HG03457 (cell line): ENCODE data around the gene PSMA6.
"Not testable (repeated sequence)": the region's sequence is repeated elsewhere in the genome, so short reads cannot be mapped to it uniquely, and the experiment has no call there.

Experiments
- ATAC-seq: cut with Tn5 transposase; IDR thresholded peaks from one replicate; pipeline ENCODE4 v1.9.1; 2021; ENCODE audit warnings: moderate number of reproducible peaks; ENCODE audit not compliant: unreplicated experiment

The PSMA6 gene

DNA sequence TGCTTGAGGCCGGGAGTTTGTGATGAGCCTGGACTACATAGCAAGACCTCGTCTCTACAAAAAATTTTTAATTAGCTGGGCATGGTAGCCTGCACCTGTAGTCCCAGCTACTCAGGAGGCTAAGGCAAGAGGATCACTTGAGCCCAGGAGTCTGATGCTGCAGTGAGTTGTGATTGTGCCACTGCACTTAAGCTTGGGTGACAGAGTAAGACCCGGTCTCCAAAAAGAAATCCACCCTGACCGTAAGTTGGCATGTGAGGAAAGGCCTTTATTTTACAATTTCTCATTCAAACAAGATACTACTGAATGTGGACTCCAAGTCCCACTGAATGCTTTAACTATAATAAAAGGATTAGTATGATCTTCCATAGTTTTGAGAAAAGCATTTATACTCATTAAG, 27.3 kb downstream of the PSMA6 start:
- no peak for ATAC-seq

DNA sequence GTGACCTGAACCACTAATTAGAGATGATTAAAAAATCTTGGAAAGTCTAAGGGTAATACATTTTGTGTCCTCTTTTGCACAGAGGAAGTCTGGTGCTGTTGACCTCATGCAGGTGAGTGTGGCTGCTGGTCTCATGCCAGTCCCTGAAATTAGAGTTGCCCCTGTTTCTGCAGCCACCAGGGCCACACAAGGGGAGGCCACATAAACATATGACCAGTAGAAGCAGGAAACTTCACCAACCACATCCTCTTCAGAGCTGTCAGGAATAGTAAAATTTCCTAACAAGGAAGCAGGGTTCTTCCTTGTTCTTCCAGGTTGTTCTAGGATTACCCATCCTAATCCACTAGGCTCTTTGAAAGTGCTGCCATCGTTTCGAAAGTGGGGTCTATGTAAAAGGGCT, 28.3 kb downstream of the PSMA6 start:
- ATAC-seq = no peak

DNA sequence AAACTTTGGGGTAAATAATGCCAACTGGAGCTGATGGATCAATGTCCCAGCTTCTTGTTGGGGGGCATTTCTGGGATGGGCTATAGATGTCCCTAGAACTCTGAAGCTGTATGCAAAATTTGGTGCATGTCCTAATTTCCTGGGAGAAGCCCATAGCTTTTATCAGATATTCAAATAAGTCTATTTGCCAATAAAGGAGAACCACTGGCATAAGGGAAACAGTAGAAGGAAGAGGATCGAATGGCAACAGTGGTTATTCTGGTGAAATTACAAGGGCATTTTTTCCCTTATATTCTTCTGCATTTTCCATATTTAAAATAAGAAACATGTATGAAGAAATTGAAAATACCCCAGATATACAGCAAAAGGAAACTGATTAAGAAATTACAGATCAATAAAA, 34.2 kb downstream of the PSMA6 start:
- no peak for ATAC-seq

DNA sequence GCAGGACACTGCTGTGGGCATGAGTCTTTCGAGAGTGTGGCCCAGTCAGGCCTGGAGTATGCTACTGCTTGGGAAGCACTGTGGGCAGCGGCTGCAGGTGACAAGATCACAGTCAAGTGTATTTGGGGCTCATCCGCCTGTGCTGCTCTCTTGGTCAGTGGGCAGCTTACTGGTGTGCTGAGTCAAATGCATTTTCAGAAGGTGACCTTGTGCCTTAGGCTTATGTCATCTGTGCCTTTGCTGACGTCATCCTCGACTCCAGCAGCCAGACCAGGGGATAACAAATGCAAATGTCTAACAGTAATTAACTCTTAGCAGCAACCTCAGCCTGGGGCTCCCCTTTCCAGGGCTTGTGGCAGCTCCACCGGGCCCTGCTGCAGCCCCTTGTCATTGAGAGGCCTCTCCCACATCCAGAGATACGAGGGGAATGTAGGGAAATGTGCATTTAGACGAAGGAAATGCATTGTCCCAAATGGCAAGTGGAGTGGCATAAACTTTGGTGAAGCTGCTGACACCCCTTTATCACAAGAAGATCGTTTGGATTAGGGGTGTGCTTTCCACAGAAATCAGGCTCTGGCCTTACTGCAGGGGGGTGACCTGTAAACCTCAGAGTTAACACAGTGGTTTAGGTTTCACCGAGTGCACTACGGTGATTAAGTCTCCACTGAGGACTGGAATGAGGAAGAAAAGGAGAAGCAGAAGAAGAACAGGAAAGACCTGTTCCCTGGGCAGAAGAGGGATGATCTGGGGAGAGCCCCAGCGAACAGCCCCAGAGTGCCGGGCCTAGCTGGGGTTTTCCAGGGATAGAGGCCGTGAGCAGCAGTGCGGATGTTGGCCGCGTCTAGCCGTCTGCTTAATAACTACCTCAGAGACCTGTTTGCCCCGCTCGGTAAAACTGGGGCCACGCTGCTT, 39.7 kb downstream of the PSMA6 start:
- ATAC-seq = no peak

DNA sequence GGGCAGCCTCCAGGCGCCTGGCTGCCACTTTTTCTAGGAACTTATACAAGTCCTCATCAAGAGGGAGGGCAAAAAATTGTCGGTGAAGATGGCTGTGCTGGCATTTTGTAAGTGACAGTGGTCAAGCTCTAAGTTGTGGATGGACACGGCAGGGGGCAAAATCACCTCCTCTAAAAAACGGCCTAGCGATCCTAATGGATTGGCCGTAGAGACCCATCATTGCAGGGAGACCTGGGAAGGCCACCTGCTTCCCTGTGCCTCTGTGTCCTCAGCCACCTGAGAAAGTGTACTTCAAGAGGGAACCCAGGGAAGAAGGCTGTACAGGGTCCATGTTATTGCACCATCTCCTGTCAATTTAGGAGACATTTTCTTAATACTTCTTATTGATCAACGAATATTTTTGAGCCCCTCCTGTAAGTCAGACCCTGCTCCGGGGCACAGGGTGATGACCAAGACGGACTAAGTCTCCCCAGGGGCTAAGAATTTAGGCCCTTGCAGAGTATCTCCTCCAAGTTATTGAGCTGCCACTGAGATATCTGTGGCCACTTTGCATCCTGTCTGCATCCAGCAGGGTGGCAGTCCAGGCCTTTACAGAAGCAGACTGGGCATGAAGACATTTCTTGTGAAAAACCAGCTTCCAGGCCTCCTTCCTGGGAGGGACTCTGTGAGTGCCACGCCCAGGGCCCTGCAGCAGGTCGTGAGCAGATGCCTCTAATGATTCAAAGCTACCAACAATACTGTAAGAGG, 40.5 kb downstream of the PSMA6 start:
- ATAC-seq = no peak

DNA sequence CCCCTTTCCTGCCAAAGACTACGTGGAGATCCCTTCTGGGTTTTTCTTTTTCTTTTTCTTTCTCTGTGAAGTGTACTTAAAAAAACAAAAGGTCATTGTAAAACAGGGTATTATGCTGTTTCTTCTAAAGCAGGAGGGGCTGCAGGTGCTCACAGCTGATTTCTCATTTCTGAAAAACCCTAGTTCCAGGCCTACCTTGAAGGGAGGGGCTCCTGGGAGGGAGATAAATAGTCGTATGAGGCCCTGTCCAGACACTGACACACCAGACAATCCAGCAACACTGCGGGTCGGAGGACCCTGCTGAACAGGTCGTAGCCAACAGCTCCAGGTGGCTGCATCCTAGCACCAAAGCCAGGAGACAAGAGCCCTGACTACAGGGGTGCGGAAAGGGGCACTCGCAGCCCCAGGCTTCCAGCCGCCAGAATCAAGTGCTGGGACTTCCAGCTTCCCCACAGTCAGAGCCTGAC, 41.1 kb downstream of the PSMA6 start:
- no peak for ATAC-seq

DNA sequence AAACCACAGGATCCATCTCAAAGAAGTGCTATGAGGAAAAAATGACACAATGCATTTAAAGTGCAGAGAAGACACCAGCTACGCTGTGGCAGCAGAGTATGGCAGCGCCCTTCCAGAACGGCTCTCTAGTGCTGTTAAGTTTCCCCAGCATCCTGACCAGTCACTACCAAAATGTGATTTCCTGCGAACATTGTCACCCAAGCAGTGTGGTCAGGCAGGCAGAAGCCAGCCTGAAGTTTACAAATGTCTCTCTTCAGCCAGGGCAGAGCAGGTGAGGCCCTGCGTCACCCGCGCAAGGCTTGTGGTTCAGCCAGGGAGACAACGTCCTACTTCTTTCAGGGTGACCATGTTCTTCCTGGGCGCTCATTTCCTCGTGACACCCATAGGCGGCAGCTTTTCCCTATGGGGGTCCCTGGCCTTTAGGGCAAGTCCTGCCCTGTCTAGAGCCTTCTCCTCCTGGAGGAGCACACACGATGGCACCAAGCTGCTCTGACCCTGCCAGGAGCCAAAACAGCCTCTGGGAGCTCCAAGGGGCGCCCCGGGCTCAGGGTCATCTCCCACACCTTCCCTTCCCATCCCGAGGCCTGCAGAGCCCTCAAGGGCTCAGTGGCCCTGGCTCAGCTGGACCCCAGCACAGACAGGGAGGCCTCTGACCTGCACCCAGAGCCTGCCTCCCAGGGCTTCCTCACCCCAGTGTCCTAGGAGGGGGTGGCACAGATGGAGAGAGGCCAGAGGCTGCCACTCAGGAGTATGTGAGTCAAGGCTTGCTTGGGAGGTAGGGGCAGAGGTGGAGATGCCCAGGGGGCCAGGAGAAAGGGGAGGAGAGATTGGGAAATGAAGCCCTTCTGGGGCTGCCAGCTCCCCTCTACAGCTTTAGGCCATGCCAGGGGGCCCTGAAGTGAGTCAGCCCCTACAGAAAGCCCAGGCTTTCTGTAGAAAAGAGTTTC, 41.9 kb downstream of the PSMA6 start:
- ATAC-seq = no peak

DNA sequence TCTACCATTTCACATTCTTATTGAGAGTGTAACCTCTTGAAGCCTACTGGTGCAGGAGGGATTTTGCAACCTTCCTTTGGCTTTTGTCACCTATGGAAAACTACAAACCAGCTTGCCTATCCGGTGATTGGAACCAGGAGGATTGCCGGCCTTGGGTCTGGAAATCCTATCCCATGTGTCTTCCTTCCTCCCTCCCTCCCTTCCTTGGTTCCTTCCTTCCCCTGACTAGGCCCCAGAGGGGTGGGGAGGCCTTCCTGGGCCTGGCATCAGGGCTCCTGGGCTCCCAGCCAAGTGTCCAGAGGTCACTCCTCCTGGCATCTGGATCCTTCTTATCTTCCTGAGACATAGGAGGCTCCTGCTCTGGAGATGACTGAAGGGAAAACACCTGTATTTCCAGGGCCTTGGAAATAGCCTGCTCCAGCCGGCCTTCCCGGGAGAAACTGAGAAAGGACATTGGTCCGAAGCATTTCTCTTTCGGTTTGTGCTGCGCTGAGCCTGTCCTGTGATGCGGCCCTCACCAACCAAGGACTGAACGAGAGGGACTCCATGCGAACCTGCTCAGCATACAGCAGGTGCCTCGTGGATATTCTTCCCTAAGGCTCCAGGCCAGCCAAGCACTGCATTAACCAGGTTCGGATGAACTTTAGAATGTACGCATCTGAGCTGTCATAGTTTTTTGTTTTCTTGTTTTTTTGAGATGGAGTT, 43.4 kb downstream of the PSMA6 start:
- no peak for ATAC-seq

DNA sequence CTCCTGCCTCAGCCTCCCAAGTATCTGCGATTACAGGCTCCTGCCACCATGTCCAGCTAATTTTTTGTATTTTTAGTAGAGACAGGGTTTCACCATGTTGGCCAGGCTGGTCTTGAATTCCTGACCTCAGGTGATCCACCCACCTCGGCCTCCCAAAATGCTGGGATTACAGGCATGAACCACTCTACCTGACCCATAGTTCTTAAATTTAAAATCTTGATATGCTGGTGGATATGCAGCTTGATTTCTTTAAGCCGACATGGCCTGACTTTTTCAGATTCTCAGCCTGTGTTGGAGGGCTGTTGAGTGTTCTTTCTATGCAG, 44.0 kb downstream of the PSMA6 start:
- ATAC-seq = not testable (repeated sequence)

DNA sequence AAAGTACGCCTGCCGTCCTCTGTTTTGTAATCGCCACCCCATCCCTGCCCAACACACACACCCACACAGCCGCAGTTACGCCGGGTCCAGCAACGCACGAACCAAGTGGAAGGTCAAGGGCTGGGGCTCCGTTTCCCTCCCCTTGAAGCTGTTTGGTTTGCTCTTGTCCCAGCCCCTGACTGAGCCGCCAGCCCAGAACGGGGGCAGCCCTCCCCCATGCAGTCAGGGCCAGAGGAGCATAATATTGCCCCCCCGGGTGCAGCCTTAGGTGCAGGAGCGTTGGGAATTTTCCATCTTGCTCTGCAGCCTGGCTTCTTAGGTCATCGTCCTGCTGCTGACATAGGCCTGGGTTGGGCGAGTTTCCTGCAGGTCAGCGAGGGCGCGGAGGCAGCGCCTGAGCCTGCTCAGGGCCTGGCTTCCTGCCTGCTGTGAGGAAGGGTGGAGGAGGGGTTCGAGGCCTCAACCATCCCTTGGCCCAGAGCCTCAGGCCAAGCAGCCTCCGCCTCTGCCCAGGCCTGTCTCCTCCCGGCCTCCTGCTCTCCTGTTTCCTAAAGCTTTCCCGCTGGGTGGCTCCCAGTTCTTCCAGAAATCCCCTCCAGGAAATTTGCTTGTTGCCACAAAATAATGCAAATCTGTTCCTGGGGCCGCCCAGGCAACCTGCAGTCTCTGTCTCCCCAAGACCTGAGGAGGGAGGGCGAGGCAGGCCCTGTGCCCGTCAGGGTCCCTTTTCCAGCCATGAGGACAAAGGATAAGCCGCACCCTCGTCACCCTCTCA, 44.5 kb downstream of the PSMA6 start:
- no peak for ATAC-seq

DNA sequence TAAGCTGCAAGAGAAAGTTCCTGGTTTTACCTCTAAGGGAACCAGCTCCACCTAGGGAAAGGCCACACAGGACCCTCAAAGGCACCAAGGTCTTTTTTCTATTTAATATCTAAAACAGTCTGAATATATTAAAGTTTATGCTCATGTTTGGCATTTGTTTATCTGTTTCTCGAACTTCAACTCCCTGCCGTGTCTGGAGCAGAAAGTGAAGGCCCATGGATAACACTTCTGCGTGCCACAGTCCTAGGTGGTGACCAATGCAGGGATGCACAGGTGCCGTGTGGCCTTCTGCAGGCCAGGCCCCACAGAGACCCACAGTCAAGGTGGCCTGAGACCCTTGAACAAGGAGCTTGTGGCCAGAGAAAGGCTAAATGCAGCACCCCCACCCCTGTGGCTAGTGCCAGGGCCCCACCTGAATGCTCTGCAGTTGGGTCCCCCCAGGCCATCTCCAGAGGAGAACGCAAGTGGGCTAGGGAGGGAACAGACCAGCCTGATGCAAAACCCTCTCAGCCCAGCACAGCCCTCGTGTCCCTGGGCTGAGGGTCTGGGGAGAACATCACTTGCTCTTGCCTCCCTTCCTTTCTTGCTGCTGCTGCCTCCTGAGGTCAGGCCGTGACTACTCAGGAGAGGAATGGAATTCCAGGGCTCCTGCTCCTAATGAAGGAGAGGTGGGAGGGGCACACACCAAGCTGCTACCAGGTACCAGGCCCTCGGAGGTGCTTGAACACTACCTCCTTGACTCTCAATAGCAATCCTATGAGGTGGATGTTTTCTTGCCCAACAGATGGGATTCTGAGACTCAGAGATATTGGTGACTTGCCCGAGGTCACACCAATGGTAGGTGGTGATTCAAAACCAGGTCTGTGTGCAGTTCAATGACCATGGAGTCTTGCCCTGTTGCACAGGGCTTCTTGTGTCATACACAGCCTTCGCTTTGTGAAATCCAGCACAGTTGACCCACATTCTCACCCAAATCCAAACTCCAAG, 45.4 kb downstream of the PSMA6 start:
- ATAC-seq = no peak

DNA sequence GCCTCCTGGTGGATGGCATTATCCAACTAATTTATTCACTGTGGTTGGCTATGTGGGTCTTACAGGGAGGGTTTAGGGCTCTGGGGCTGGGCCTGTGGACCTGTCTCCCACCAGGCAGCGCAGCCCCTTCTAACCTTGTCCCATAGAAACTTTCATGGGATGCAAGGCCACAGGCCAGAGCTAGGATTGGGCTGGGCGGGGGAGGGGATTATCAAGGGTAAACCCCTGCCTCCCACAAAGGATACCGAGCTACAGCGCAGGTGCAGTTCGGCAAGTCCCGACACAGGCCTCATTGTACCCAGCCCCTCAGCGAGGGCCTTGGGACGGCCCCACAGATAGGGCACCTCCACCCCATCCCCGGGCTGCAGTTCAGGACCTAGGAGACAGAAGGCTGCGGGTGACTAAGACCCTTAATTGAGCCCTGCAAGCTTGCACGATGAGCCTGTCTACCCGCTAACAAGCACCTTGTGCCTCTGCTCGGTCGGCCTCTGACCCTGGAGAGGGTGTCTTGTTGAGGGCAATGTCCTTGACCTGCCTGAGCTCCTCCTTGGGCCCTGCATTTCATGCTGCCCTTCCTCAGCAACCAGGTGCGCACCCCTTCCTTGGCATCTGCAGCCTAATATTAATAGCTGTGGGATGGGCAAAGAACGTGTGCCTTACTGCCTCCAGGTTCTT, 46.7 kb downstream of the PSMA6 start:
- no peak for ATAC-seq

DNA sequence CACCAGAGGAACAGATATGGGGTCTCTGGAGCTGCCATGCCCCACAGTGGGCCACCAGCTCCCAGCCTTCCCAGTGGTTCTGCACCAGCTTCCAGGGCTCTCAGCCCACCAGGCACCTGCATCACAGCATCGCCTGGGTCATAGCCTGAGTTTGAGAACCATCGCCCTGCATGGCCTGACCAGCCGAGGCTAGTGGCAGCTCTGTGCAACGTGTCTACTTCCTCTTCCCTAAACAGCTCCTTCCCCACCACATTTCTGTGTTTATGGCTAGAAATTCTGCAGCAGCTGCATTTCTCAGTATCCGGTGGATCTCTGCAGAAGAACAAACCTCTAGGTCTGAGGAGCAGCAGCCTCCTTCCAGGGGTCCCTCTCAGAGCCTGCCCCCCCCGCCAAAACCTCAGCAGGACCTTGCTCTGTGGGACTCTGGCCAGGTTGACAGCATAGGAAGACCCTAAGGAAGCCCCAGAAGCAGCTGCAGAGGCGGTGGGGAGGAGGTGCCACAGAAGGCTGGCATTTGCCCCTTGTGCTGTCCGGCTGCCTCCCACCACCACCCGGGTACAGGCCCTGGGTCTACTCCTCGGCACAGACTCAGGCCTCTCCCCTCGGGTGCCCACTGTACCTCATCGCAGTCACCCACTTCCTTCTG, 47.7 kb downstream of the PSMA6 start:
- ATAC-seq = no peak

DNA sequence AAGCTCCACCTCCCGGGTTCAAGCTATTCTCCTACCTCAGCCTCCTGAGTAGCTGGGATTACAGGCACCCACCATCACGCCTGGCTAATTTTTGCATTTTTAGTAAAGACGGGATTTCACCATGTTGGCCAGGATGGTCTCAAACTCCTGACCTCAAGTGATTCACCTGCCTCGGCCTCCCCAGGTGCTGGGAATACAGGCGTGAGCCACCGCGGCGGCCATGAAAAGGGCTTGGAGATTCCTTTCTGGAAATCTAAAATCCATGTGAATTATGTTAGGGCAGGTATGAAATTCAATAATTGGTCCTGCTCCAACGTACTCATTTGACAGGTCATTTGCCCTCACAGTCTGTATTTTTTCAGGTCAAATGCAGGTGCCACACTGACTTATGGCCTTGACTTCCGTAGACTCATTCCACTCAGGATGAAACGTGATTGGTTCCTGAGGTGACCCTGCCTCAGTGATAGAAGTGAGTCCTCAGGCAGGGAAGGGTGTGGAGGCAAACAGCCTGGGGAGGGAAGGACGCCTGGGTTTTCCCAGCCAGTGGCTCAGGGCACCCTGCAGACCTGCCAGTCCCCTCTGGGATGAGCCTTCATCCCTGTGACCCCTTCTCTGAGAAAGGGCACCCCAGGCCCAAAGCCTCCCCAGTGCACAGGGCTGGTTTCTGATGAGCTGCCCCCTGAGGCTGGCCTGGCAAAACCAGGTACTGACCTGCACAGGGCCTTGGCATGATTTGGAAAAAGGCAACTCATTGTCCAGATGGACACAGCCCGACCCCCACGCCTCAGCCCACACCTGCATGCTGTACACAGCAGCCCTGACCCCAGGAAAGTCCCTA, 48.7 kb downstream of the PSMA6 start:
- ATAC-seq = no peak

DNA sequence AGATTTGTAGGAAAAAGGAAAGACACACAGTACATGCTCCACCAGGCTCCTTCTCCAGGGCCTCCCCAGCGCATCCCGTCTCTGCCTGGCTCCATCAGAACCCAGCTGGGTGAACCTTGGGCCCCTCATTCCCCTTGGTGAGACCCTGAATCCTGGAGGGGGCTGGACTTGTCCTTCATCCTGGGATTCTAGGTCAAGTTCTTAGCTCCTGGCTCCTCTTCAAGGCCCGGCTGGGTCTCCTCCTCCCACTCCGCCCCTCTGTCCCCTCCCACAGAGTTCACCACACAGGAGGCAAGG, 49.2 kb downstream of the PSMA6 start:
- no peak for ATAC-seq

DNA sequence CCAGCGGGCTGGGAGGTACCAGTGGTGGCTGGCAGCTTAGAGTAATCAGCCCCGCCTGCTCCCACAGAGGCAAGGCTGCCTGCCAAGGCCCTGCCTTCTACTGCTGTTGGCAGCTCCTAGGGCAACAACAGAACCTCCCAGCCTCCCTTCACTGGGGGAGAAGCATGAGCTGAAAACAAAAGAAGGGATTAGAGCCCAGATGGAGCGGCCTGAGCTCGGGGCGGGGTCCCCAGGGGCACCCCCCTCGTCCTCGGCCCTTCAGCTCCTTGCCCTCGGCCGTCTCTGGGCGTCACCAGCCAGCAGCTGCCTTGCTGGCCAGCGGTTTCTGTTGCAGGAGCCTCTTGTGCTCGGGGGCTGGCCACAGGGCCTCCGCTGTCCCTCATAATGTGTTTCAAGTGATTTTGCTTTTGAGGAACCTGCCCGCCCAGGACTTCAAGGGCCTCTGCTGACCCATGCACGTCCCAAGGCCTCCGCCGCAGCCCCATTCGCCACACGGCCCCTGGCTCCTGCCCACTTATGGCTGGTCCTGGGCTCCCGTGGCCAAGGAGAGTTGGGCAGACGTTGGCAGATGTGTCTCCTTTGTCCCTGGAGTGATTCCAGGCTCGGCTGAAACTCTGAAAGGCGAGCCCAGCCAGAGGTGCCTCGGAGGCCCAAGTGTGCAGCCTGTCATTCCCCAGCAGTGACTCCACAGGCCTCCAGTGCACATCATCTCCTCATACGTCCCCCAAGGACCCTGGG, 49.7 kb downstream of the PSMA6 start:
- no peak for ATAC-seq
